HepG2 (cell line): ENCODE results near the gene DNAJA3. TPM values are rescaled to one million over a fixed set of nuclear protein-coding genes. Genes with fewer than 3 reads are reported as not detected.
A peak's percentile ranks its signal among the peaks of the same experiment; 100 is the strongest.

Experiments used
- AGO1 ChIP-seq: fragments of 200-400 bp; formaldehyde crosslinking; IDR thresholded peaks from 2 replicates; pipeline ENCODE4 v1.6.1; 2017; ENCODE audit warnings: mild to moderate bottlenecking, low read depth, low read length, moderate library complexity; ENCODE audit not compliant: poor library complexity, severe bottlenecking
- ARNT ChIP-seq: fragments of 450-650 bp; IDR thresholded peaks from 2 replicates; pipeline ENCODE4 v1.6.1; 2017
- ARNTL ChIP-seq: sonication (generic); formaldehyde crosslinking; IDR thresholded peaks from 2 replicates; pipeline ENCODE4 v1.4.0; 2020; ENCODE audit warnings: mild to moderate bottlenecking, missing genetic modification reagents
- CEBPG ChIP-seq: IDR thresholded peaks from 2 replicates; pipeline ENCODE4 v1.6.1; 2016
- CREM ChIP-seq, 2 experiments: sonication (generic) in 1 of 2; formaldehyde crosslinking in 1 of 2; IDR thresholded peaks; 2 replicates each; pipeline versions ENCODE4 v1.4.0 to v1.6.1; 2016 to 2020; ENCODE audit warnings: antibody characterized with exemption in 1 of 2, mild to moderate bottlenecking in 1 of 2, missing genetic modification reagents in 1 of 2
- EED ChIP-seq: sonication (generic); formaldehyde crosslinking; IDR thresholded peaks from 2 replicates; pipeline ENCODE4 v1.5.0; 2020; ENCODE audit warnings: mild to moderate bottlenecking, missing genetic modification reagents
- FIP1L1 ChIP-seq: fragments of 200-400 bp; formaldehyde crosslinking; IDR thresholded peaks from 2 replicates; pipeline ENCODE4 v1.6.1; 2018; ENCODE audit warnings: low read depth, mild to moderate bottlenecking, low read length, moderate library complexity, borderline replicate concordance; ENCODE audit not compliant: insufficient read depth
- GFI1 ChIP-seq: sonication (generic); formaldehyde crosslinking; IDR thresholded peaks from 2 replicates; pipeline ENCODE4 v1.5.0; 2020; ENCODE audit warnings: missing genetic modification reagents, mild to moderate bottlenecking, borderline replicate concordance
- HDAC2 ChIP-seq: sonication (generic); formaldehyde crosslinking; IDR thresholded peaks from 2 replicates; pipeline ENCODE4 v1.4.0; 2020; ENCODE audit warnings: missing genetic modification reagents
- HES4 ChIP-seq: sonication (generic); formaldehyde crosslinking; IDR thresholded peaks from 2 replicates; pipeline ENCODE4 v1.9.0; 2021; ENCODE audit warnings: mild to moderate bottlenecking, missing genetic modification reagents, borderline replicate concordance
- KDM3A ChIP-seq: IDR thresholded peaks from 2 replicates; pipeline ENCODE4 v1.6.1; 2018; ENCODE audit warnings: low read depth, missing compliant biosample characterization
- NCOA5 ChIP-seq: sonication (generic); formaldehyde crosslinking; IDR thresholded peaks from 2 replicates; pipeline ENCODE4 v1.4.0; 2020; ENCODE audit warnings: missing genetic modification reagents
- NKX3-1 ChIP-seq: sonication (generic); formaldehyde crosslinking; IDR thresholded peaks from 2 replicates; pipeline ENCODE4 v1.5.0; 2020; ENCODE audit warnings: missing genetic modification reagents
- PHF8 ChIP-seq: sonication (generic); formaldehyde crosslinking; IDR thresholded peaks from 2 replicates; pipeline ENCODE4 v1.5.0; 2020; ENCODE audit warnings: missing genetic modification reagents
- SMAD1 ChIP-seq: sonication (generic); formaldehyde crosslinking; IDR thresholded peaks from 2 replicates; pipeline ENCODE4 v1.4.0; 2020; ENCODE audit warnings: missing genetic modification reagents, low read depth, mild to moderate bottlenecking, borderline replicate concordance
- SNRNP70 ChIP-seq: fragments of 200-400 bp; formaldehyde crosslinking; IDR thresholded peaks from 2 replicates; pipeline ENCODE4 v1.6.1; 2017; ENCODE audit warnings: mild to moderate bottlenecking, low read depth, low read length, moderate library complexity
- SUZ12 ChIP-seq: fragments of 150-350 bp; IDR thresholded peaks from 2 replicates; pipeline ENCODE4 v1.6.1; 2014; ENCODE audit warnings: low read depth, low read length
- ZBTB21 ChIP-seq: sonication (generic); formaldehyde crosslinking; IDR thresholded peaks from 2 replicates; pipeline ENCODE4 v1.4.0; 2020; ENCODE audit warnings: missing genetic modification reagents
- ZBTB7A ChIP-seq: sonication (generic); formaldehyde crosslinking; IDR thresholded peaks from 2 replicates; pipeline ENCODE4 v1.8.0; 2022; ENCODE audit warnings: mild to moderate bottlenecking, missing genetic modification reagents
- ZIK1 ChIP-seq: sonication (generic); formaldehyde crosslinking; IDR thresholded peaks from 2 replicates; pipeline ENCODE4 v1.5.0; 2020; ENCODE audit warnings: mild to moderate bottlenecking, low read depth, missing genetic modification reagents, borderline replicate concordance
- ZNF292 ChIP-seq: sonication (generic); formaldehyde crosslinking; IDR thresholded peaks from 2 replicates; pipeline ENCODE4 v1.8.1; 2022; ENCODE audit warnings: mild to moderate bottlenecking, low read depth, missing genetic modification reagents, borderline replicate concordance
- ZNF30 ChIP-seq: sonication (generic); formaldehyde crosslinking; IDR thresholded peaks from 2 replicates; pipeline ENCODE4 v1.5.0; 2020; ENCODE audit warnings: mild to moderate bottlenecking, missing genetic modification reagents
- ZNF547 ChIP-seq: sonication (generic); formaldehyde crosslinking; IDR thresholded peaks from 2 replicates; pipeline ENCODE4 v1.5.1; 2020; ENCODE audit warnings: mild to moderate bottlenecking, missing genetic modification reagents
- ZNF883 ChIP-seq: sonication (generic); formaldehyde crosslinking; IDR thresholded peaks from 2 replicates; pipeline ENCODE4 v1.5.1; 2020; ENCODE audit warnings: mild to moderate bottlenecking, missing genetic modification reagents; ENCODE audit errors: not compliant biosample characterization
- ZSCAN21 ChIP-seq: sonication (generic); formaldehyde crosslinking; IDR thresholded peaks from 2 replicates; pipeline ENCODE4 v1.8.0; 2022; ENCODE audit warnings: mild to moderate bottlenecking, missing genetic modification reagents, moderate library complexity, borderline replicate concordance
- polyA plus RNA-seq, 8 experiments: library from polyadenylated mRNA; depleted of rRNA in 3 of 8; stranded (reverse) in 7 of 8; unstranded in 1 of 8; fragments of >200 nt; fragmentation: Illumina TruSeq in 4 of 8; extraction: Trizol in 4 of 8; gene quantifications; 2 replicates each; pipeline versions ENCODE4 v1.2.1 to v1.2.3, GENCODE V29; 2011 to 2016; ENCODE audit warnings: low read depth in 4 of 8, missing spikeins in 1 of 8, mixed read lengths in 1 of 8; ENCODE audit not compliant: insufficient read depth in 1 of 8
- total RNA-seq, 5 experiments: library from RNA; depleted of rRNA; stranded (reverse); fragments of >200 nt; fragmentation: Illumina TruSeq; extraction: Trizol; gene quantifications; 2 replicates each; pipeline ENCODE4 v1.2.3, GENCODE V29; 2016; ENCODE audit warnings: low read depth in 1 of 5
- TF ChIP-seq, protein P1 (sequence below): sonication (generic); formaldehyde crosslinking; IDR thresholded peaks from 2 replicates; pipeline ENCODE4 v1.4.0; 2020; ENCODE audit warnings: missing genetic modification reagents, mild to moderate bottlenecking, borderline replicate concordance
- TF ChIP-seq, protein P2 (sequence below): sonication (generic); formaldehyde crosslinking; IDR thresholded peaks from 2 replicates; pipeline ENCODE4 v1.8.1; 2023; ENCODE audit warnings: mild to moderate bottlenecking, missing genetic modification reagents

Gene DNAJA3
- total and polyA plus RNA-seq, 2 of the 13 experiments (the other 11 are each of a cell fraction or from before 2014, with no cell fraction given), result 77.0 to 83.3 TPM

DNA sequence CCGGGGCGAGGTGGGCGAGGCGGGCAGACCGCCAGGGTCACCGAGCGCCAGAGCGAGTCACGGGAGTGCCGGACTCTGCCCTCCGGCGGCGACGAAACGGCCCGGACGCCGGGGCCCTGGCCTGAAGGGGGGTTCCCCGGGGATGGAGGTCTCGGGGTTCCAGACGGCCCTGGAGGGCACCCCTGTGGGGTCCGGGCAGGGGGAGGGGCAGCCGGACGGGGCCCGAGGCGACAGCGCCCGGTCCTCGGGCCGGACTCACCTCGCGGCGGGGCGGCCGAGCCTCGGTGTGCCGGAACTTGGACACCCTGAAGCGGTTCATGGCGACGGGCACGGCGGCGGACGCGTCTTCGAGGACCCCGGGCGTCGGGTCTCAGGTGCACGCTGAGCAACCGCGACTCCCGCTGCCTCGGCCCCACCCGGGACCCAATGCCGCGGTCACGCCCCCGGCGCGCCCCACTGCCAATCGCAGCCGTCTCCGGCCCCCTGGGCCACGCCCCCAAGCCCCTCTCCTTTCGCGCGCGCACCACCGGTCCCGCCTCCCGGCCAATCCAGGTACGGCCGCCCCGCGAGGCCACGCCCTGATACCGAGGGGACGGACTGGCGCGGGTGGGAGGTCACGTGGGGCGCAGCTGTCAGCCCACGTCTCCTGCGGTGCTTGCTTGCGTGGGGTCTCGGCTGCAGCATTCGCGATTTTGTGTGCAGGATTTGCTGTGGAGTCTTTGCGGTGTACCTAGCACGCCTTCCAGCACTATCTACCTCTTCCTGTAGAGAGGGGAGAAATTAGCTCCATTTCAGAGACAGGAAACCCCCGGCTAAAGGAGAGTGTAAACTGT, 9.3 kb upstream of the DNAJA3 start, which contains the start of gene CORO7 (continued):
- TF ChIP-seq EED (no peak), CREM (IDR thresholded peaks at IDR 0.05) (no peak), CREM (CRISPR knock-in tag; IDR thresholded peaks at IDR 0.05) (no peak), AGO1 (peak; percentile 12), FIP1L1 (no peak), ZBTB7A (CRISPR knock-in tag) (no peak), HDAC2 (CRISPR knock-in tag) (peak; percentile 73), SNRNP70 (no peak), HES4 (0 out of 2 replicates have a peak, but pooled peaks have one; percentile 50), ZBTB21 (no peak), ZIK1 (no peak), ARNT (no peak), ZSCAN21 (CRISPR knock-in tag) (0 out of 2 replicates have a peak, but pooled peaks have one; percentile 24), ARNTL (CRISPR knock-in tag) (peak; percentile 97), PHF8 (no peak), ZNF30 (no peak), NKX3-1 (CRISPR knock-in tag) (no peak), GFI1 (CRISPR knock-in tag) (no peak; the same call in 1 of the 2 replicates), ZNF547 (0 out of 2 replicates have a peak, but pooled peaks have one; percentile 8), ZNF883 (peak; percentile 3), SMAD1 (CRISPR knock-in tag) (no peak), SUZ12 (no peak), CEBPG (CRISPR knock-in tag) (no peak), ZNF292 (CRISPR knock-in tag) (no peak), NCOA5 (CRISPR knock-in tag) (no peak), KDM3A (no peak)
- TF ChIP-seq, protein P1, sequence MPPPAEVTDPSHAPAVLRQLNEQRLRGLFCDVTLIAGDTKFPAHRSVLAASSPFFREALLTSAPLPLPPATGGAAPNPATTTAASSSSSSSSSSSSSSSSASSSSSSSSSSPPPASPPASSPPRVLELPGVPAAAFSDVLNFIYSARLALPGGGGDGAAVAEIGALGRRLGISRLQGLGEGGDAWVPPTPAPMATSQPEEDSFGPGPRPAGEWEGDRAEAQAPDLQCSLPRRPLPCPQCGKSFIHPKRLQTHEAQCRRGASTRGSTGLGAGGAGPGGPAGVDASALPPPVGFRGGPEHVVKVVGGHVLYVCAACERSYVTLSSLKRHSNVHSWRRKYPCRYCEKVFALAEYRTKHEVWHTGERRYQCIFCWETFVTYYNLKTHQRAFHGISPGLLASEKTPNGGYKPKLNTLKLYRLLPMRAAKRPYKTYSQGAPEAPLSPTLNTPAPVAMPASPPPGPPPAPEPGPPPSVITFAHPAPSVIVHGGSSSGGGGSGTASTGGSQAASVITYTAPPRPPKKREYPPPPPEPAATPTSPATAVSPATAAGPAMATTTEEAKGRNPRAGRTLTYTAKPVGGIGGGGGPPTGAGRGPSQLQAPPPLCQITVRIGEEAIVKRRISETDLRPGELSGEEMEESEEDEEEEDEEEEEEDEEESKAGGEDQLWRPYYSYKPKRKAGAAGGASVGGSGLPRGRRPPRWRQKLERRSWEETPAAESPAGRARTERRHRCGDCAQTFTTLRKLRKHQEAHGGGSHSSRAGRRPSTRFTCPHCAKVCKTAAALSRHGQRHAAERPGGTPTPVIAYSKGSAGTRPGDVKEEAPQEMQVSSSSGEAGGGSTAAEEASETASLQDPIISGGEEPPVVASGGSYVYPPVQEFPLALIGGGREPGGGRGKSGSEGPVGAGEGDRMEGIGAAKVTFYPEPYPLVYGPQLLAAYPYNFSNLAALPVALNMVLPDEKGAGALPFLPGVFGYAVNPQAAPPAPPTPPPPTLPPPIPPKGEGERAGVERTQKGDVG (CRISPR knock-in tag), result no peak
- TF ChIP-seq, protein P2, sequence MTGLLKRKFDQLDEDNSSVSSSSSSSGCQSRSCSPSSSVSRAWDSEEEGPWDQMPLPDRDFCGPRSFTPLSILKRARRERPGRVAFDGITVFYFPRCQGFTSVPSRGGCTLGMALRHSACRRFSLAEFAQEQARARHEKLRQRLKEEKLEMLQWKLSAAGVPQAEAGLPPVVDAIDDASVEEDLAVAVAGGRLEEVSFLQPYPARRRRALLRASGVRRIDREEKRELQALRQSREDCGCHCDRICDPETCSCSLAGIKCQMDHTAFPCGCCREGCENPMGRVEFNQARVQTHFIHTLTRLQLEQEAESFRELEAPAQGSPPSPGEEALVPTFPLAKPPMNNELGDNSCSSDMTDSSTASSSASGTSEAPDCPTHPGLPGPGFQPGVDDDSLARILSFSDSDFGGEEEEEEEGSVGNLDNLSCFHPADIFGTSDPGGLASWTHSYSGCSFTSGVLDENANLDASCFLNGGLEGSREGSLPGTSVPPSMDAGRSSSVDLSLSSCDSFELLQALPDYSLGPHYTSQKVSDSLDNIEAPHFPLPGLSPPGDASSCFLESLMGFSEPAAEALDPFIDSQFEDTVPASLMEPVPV, result peak; percentile 30; the same call in 1 of the 2 replicates
